GM12892 (cell line): Measurements from ENCODE around the gene GAS7.

Source experiments
- POLR2A ChIP-seq: IDR thresholded peaks from 2 replicates; pipeline ENCODE4 v1.6.1; 2011; ENCODE audit warnings: low read depth, low read length, control low read depth
- POLR2AphosphoS5 ChIP-seq: IDR thresholded peaks from 2 replicates; pipeline ENCODE4 v1.6.1; 2011; ENCODE audit warnings: low read depth, low read length, control low read depth

DNA sequence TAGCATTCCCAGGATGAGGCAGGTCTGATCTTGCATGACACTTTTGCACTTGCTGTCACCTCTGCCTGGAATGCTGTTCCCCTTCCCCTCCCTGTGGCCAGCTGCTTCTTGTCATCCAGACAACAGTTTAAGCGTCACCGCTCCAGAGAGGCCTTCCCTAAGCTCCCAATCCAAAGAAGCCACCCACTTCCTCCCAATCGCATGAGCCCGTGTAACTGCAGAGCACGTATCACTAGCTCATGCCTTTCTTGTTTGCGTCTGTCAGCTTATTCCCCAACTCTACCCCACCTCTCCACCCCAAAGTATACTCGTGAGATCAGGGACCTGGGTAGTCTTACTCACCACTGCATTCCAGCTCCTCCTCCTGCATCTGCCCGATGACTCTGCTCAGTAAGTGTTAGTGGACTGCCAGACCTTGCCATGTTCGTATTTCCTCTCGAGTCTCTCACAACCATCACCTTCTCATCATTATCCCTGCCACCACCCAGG lies 92.8 kb downstream of the GAS7 start:
- TF ChIP-seq POLR2A (no peak), POLR2AphosphoS5 (no peak)
